ENCODE results near the gene PHLPP1. TPM values are rescaled to one million over a fixed set of nuclear protein-coding genes. Genes with fewer than 3 reads are reported as not detected.
"Not testable (repeated sequence)": the region's sequence is repeated elsewhere in the genome, so short reads cannot be mapped to it uniquely, and the experiment has no call there.

PHLPP1 gene
- polyA plus RNA-seq, 2 donors: 4.3 to 4.5 TPM

DNA sequence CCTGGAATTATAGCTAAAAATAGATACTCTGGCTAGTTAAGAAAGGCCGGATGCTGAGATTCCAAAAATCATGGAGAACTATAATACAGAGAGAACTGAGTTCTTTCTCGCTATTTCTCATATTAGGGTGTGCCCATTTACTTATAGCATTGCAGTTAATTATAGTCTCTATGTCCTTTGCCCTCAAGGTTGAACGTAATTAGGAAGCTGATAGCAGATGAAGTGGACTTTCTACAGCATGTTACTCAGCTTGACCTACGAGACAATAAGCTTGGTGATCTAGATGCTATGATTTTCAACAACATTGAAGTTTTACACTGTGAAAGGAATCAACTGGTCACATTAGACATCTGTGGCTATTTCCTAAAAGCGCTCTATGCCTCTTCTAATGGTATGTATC lies 187.4 kb downstream of the PHLPP1 start:
- Histone ChIP-seq H3K4me1 (ENCODE audit: control insufficient read depth in 2 of 2, insufficient read depth in 2 of 2, low read length in 1 of 2) (no peaks in the 10 kb centered on the region), H3K36me3 (ENCODE audit: control insufficient read depth in 2 of 2, insufficient read depth in 2 of 2, low read length in 1 of 2) (peaks cover 0 to 2% of the 10 kb centered on the region in 2 donors), H3K4me3 (ENCODE audit: low read depth in 1 of 2, low read length in 2 of 2) (no peak overlapping the region), H3K27ac (ENCODE audit: low read depth in 2 of 2, low read length in 1 of 2) (no peak overlapping the region), H3K27me3 (ENCODE audit: control insufficient read depth in 1 of 2, insufficient read depth in 2 of 2, low read length in 2 of 2) (no peaks in the 10 kb centered on the region), H3K9me3 (ENCODE audit: control insufficient read depth in 2 of 2, insufficient read depth in 1 of 2, low read depth in 1 of 2, low read length in 1 of 2) (no peaks in the 10 kb centered on the region)
- 84 to 94% methylated on average over 5 of the region's 5 CpGs for WGBS, 2 donors

- Histone ChIP-seq H3K36me3 (ENCODE audit: control insufficient read depth in 2 of 2, insufficient read depth in 2 of 2, low read length in 1 of 2) (no peaks in the 10 kb centered on the region), H3K27ac (ENCODE audit: low read depth in 2 of 2, low read length in 1 of 2) (no peak overlapping the region), H3K4me1 (ENCODE audit: control insufficient read depth in 2 of 2, insufficient read depth in 2 of 2, low read length in 1 of 2) (no peaks in the 10 kb centered on the region), H3K9me3 (ENCODE audit: control insufficient read depth in 2 of 2, insufficient read depth in 1 of 2, low read depth in 1 of 2, low read length in 1 of 2) (no peaks in the 10 kb centered on the region), H3K4me3 (ENCODE audit: low read depth in 1 of 2, low read length in 2 of 2) (no peak overlapping the region), H3K27me3 (ENCODE audit: control insufficient read depth in 1 of 2, insufficient read depth in 2 of 2, low read length in 2 of 2) (no peaks in the 10 kb centered on the region)
- WGBS, 2 donors: 58 to 63% methylated on average over 2 of the region's 2 CpGs
Measured at GRCh38 chr18:62904396-62905285, 189.3 kb downstream of the PHLPP1 start.

DNA sequence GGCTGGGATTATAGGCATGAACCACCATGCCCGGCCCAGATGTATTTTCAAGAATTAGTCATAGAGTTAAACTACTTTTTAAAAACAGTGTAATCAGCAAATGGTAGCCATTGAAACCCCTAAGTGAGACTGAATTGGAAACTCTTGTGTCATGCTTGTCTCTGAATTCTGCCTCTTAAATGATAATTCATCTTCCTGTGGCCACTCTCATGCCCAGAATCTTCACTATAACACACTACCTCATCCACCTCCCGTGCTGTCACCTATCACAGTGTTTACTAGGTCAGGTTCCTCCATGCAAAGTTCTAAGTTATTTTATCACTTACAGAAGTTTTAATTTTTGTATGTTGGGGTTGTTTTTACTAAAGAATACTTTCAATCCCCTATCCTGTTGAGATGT lies 197.5 kb downstream of the PHLPP1 start:
- Histone ChIP-seq H3K36me3 (ENCODE audit: control insufficient read depth in 2 of 2, insufficient read depth in 2 of 2, low read length in 1 of 2) (no peaks in the 10 kb centered on the region), H3K27ac (ENCODE audit: low read depth in 2 of 2, low read length in 1 of 2) (no peak overlapping the region), H3K27me3 (ENCODE audit: control insufficient read depth in 1 of 2, insufficient read depth in 2 of 2, low read length in 2 of 2) (no peaks in the 10 kb centered on the region), H3K4me3 (ENCODE audit: low read depth in 1 of 2, low read length in 2 of 2) (no peak overlapping the region), H3K9me3 (ENCODE audit: control insufficient read depth in 2 of 2, insufficient read depth in 1 of 2, low read depth in 1 of 2, low read length in 1 of 2) (no peaks in the 10 kb centered on the region), H3K4me1 (ENCODE audit: control insufficient read depth in 2 of 2, insufficient read depth in 2 of 2, low read length in 1 of 2) (no peaks in the 10 kb centered on the region)
- 44 to 58% methylated on average over 2 of the region's 2 CpGs for WGBS, 2 donors

- not testable (repeated sequence) for H3K36me3 ChIP-seq (ENCODE audit: control insufficient read depth in 2 of 2, insufficient read depth in 2 of 2, low read length in 1 of 2); H3K4me1 ChIP-seq (ENCODE audit: control insufficient read depth in 2 of 2, insufficient read depth in 2 of 2, low read length in 1 of 2); H3K27me3 ChIP-seq (ENCODE audit: control insufficient read depth in 1 of 2, insufficient read depth in 2 of 2, low read length in 2 of 2); H3K27ac ChIP-seq (ENCODE audit: low read depth in 2 of 2, low read length in 1 of 2); H3K9me3 ChIP-seq (ENCODE audit: control insufficient read depth in 2 of 2, insufficient read depth in 1 of 2, low read depth in 1 of 2, low read length in 1 of 2); H3K4me3 ChIP-seq (ENCODE audit: low read depth in 1 of 2, low read length in 2 of 2)
- 92 to 94% methylated on average over 7 of the region's 7 CpGs for WGBS, 2 donors
Measured at GRCh38 chr18:62913824-62914223, 198.5 kb downstream of the PHLPP1 start.

DNA sequence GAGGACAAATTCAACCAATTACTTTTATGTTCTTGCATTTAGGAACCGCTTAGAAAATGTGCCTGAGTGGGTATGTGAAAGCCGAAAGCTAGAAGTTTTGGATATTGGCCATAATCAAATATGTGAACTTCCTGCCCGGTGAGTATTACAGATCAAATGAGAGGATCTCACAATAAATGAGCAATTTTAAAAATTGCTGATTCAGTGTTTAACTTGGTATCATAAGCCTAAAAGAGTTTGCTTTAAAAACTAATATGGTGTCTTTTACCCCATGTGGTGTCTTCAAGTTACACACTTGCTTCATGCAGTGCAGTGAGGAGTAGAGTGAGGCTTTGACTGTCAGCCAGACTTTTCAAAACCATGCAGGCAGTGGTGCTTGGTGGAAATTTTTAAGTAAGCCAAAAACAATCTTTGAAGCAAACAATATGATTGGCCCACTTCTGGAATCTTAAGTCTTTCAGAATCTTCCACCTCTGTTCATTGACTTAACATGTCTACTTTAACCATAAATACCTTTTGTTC lies 199.6 kb downstream of the PHLPP1 start:
- no peak overlapping the region for H3K4me3 ChIP-seq (ENCODE audit: low read depth in 1 of 2, low read length in 2 of 2)
- 95 to 97% methylated on average over 3 of the region's 3 CpGs for WGBS, 2 donors

DNA sequence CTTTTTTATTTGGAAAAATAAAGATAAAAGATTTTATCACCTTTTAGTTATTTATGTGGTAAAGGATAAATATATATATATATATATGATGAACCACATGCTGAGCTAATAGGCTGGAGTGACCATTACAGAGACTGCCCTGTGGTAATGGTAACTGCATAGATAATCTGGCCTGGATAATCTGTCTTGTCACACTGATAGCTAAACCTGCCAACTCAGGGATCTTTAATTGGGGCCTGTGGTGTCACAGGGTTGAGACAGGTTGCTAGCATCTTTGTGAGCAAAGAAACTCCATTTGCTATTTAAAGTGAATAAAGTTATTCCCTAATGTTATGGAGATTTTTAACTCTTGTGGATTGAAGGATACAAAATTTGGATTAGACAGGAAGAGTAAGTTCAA lies 203.0 kb downstream of the PHLPP1 start:
- H3K9me3 ChIP-seq (ENCODE audit: control insufficient read depth in 2 of 2, insufficient read depth in 1 of 2, low read depth in 1 of 2, low read length in 1 of 2): no peaks in the 10 kb centered on the region
- H3K36me3 ChIP-seq (ENCODE audit: control insufficient read depth in 2 of 2, insufficient read depth in 2 of 2, low read length in 1 of 2): peaks cover 0 to 5% of the 10 kb centered on the region in 2 donors
- no peaks in the 10 kb centered on the region for H3K27me3 ChIP-seq (ENCODE audit: control insufficient read depth in 1 of 2, insufficient read depth in 2 of 2, low read length in 2 of 2)
- no peaks in the 10 kb centered on the region for H3K4me1 ChIP-seq (ENCODE audit: control insufficient read depth in 2 of 2, insufficient read depth in 2 of 2, low read length in 1 of 2)
- no peak overlapping the region for H3K27ac ChIP-seq (ENCODE audit: low read depth in 2 of 2, low read length in 1 of 2)
- H3K4me3 ChIP-seq (ENCODE audit: low read depth in 1 of 2, low read length in 2 of 2): no peak overlapping the region

More for the DNA sequence above, 199.6 kb downstream of the PHLPP1 start:
- no peaks in the 10 kb centered on the region for H3K4me1 ChIP-seq (ENCODE audit: control insufficient read depth in 2 of 2, insufficient read depth in 2 of 2, low read length in 1 of 2)
- peaks cover 0 to under 1% of the 10 kb centered on the region in 2 donors for H3K36me3 ChIP-seq (ENCODE audit: control insufficient read depth in 2 of 2, insufficient read depth in 2 of 2, low read length in 1 of 2)
- H3K27me3 ChIP-seq (ENCODE audit: control insufficient read depth in 1 of 2, insufficient read depth in 2 of 2, low read length in 2 of 2): no peaks in the 10 kb centered on the region
- H3K9me3 ChIP-seq (ENCODE audit: control insufficient read depth in 2 of 2, insufficient read depth in 1 of 2, low read depth in 1 of 2, low read length in 1 of 2): no peaks in the 10 kb centered on the region
- H3K27ac ChIP-seq (ENCODE audit: low read depth in 2 of 2, low read length in 1 of 2): no peak overlapping the region

GRCh38 chr18:62919109-62919838 lies 203.9 kb downstream of the PHLPP1 start:
- Histone ChIP-seq H3K4me3 (ENCODE audit: low read depth in 1 of 2, low read length in 2 of 2) (no peak overlapping the region), H3K36me3 (ENCODE audit: control insufficient read depth in 2 of 2, insufficient read depth in 2 of 2, low read length in 1 of 2) (peaks cover 0 to 5% of the 10 kb centered on the region in 2 donors), H3K27me3 (ENCODE audit: control insufficient read depth in 1 of 2, insufficient read depth in 2 of 2, low read length in 2 of 2) (no peaks in the 10 kb centered on the region), H3K9me3 (ENCODE audit: control insufficient read depth in 2 of 2, insufficient read depth in 1 of 2, low read depth in 1 of 2, low read length in 1 of 2) (no peaks in the 10 kb centered on the region), H3K27ac (ENCODE audit: low read depth in 2 of 2, low read length in 1 of 2) (no peak overlapping the region), H3K4me1 (ENCODE audit: control insufficient read depth in 2 of 2, insufficient read depth in 2 of 2, low read length in 1 of 2) (no peaks in the 10 kb centered on the region)
- WGBS, 2 donors: 50 to 53% methylated on average over 2 of the region's 2 CpGs

- Histone ChIP-seq H3K36me3 (ENCODE audit: control insufficient read depth in 2 of 2, insufficient read depth in 2 of 2, low read length in 1 of 2) (peaks cover 0 to 2% of the 10 kb centered on the region in 2 donors), H3K4me3 (ENCODE audit: low read depth in 1 of 2, low read length in 2 of 2) (no peak overlapping the region), H3K4me1 (ENCODE audit: control insufficient read depth in 2 of 2, insufficient read depth in 2 of 2, low read length in 1 of 2) (no peaks in the 10 kb centered on the region), H3K27ac (ENCODE audit: low read depth in 2 of 2, low read length in 1 of 2) (no peak overlapping the region), H3K27me3 (ENCODE audit: control insufficient read depth in 1 of 2, insufficient read depth in 2 of 2, low read length in 2 of 2) (no peaks in the 10 kb centered on the region), H3K9me3 (ENCODE audit: control insufficient read depth in 2 of 2, insufficient read depth in 1 of 2, low read depth in 1 of 2, low read length in 1 of 2) (no peaks in the 10 kb centered on the region)
- 92 to 95% methylated on average over 5 of the region's 5 CpGs for WGBS, 2 donors
Measured at GRCh38 chr18:62925031-62925688, 209.8 kb downstream of the PHLPP1 start.

- Histone ChIP-seq H3K27ac (ENCODE audit: low read depth in 2 of 2, low read length in 1 of 2) (no peak overlapping the region), H3K9me3 (ENCODE audit: control insufficient read depth in 2 of 2, insufficient read depth in 1 of 2, low read depth in 1 of 2, low read length in 1 of 2) (no peaks in the 10 kb centered on the region), H3K36me3 (ENCODE audit: control insufficient read depth in 2 of 2, insufficient read depth in 2 of 2, low read length in 1 of 2) (no peaks in the 10 kb centered on the region), H3K4me3 (ENCODE audit: low read depth in 1 of 2, low read length in 2 of 2) (no peak overlapping the region), H3K27me3 (ENCODE audit: control insufficient read depth in 1 of 2, insufficient read depth in 2 of 2, low read length in 2 of 2) (no peaks in the 10 kb centered on the region), H3K4me1 (ENCODE audit: control insufficient read depth in 2 of 2, insufficient read depth in 2 of 2, low read length in 1 of 2) (no peaks in the 10 kb centered on the region)
- 84 to 90% methylated on average over 1 of the region's 1 CpG for WGBS, 2 donors
Measured at GRCh38 chr18:62928326-62928725, 213.0 kb downstream of the PHLPP1 start.

All from esophagus (tissue), 2 donors.